ENCODE measurements around the gene EPHB4.
"Not testable (repeated sequence)": the region's sequence is repeated elsewhere in the genome, so short reads cannot be mapped to it uniquely, and the experiment has no call there.

EPHB4 gene

GRCh38 chr7:100779359-100779758 is 48.0 kb downstream of the EPHB4 start:
- Histone ChIP-seq H3K36me3 (ENCODE audit: control insufficient read depth, insufficient read depth, low read length) (no peaks in the 10 kb centered on the region), H3K9ac (ENCODE audit: low read depth, low read length) (no peak overlapping the region)

GRCh38 chr7:100778061-100778621 is 49.2 kb downstream of the EPHB4 start:
- Histone ChIP-seq H3K36me3 (ENCODE audit: control insufficient read depth, insufficient read depth, low read length) (no peaks in the 10 kb centered on the region), H3K4me3 (ENCODE audit: low read depth, low read length) (no peak overlapping the region), H3K4me1 (ENCODE audit: control insufficient read depth, insufficient read depth, low read length) (no peaks in the 10 kb centered on the region), H3K9ac (ENCODE audit: low read depth, low read length) (no peak overlapping the region), H3K27ac (ENCODE audit: low read depth, low read length) (no peak overlapping the region), H3K9me3 (ENCODE audit: control insufficient read depth, insufficient read depth, low read length) (no peaks in the 10 kb centered on the region), H3K27me3 (ENCODE audit: control insufficient read depth, insufficient read depth, low read length) (no peaks in the 10 kb centered on the region)

More at GRCh38 chr7:100779359-100779758, 48.0 kb downstream of the EPHB4 start:
- H3K9me3 ChIP-seq (ENCODE audit: control insufficient read depth, insufficient read depth, low read length), result no peaks in the 10 kb centered on the region
- H3K27me3 ChIP-seq (ENCODE audit: control insufficient read depth, insufficient read depth, low read length), result no peaks in the 10 kb centered on the region
- H3K4me3 ChIP-seq (ENCODE audit: low read depth, low read length), result no peak overlapping the region
- no peaks in the 10 kb centered on the region for H3K4me1 ChIP-seq (ENCODE audit: control insufficient read depth, insufficient read depth, low read length)
- H3K27ac ChIP-seq (ENCODE audit: low read depth, low read length), result no peak overlapping the region

GRCh38 chr7:100773491-100773890 is 53.8 kb downstream of the EPHB4 start:
- Histone ChIP-seq H3K9me3 (ENCODE audit: control insufficient read depth, insufficient read depth, low read length) (no peaks in the 10 kb centered on the region), H3K27me3 (ENCODE audit: control insufficient read depth, insufficient read depth, low read length) (no peaks in the 10 kb centered on the region), H3K4me3 (ENCODE audit: low read depth, low read length) (no peak overlapping the region), H3K27ac (ENCODE audit: low read depth, low read length) (no peak overlapping the region), H3K9ac (ENCODE audit: low read depth, low read length) (no peak overlapping the region), H3K4me1 (ENCODE audit: control insufficient read depth, insufficient read depth, low read length) (no peaks in the 10 kb centered on the region), H3K36me3 (ENCODE audit: control insufficient read depth, insufficient read depth, low read length) (no peaks in the 10 kb centered on the region)

- H3K27ac ChIP-seq (ENCODE audit: low read depth, low read length), result no peak overlapping the region
- H3K4me3 ChIP-seq (ENCODE audit: low read depth, low read length), result no peak overlapping the region
- H3K9me3 ChIP-seq (ENCODE audit: control insufficient read depth, insufficient read depth, low read length), result no peaks in the 10 kb centered on the region
- H3K4me1 ChIP-seq (ENCODE audit: control insufficient read depth, insufficient read depth, low read length), result peaks cover 2% of the 10 kb centered on the region; the same call in 1 of the 2 replicates
- no peak overlapping the region for H3K9ac ChIP-seq (ENCODE audit: low read depth, low read length)
- no peaks in the 10 kb centered on the region for H3K36me3 ChIP-seq (ENCODE audit: control insufficient read depth, insufficient read depth, low read length)
- H3K27me3 ChIP-seq (ENCODE audit: control insufficient read depth, insufficient read depth, low read length), result no peaks in the 10 kb centered on the region
Observed at GRCh38 chr7:100768784-100769183, 58.5 kb downstream of the EPHB4 start.

- no peaks in the 10 kb centered on the region for H3K36me3 ChIP-seq (ENCODE audit: control insufficient read depth, insufficient read depth, low read length)
- peaks cover 5% of the 10 kb centered on the region; the same call in 1 of the 2 replicates for H3K4me1 ChIP-seq (ENCODE audit: control insufficient read depth, insufficient read depth, low read length)
- H3K9me3 ChIP-seq (ENCODE audit: control insufficient read depth, insufficient read depth, low read length), result no peaks in the 10 kb centered on the region
- no peak overlapping the region for H3K4me3 ChIP-seq (ENCODE audit: low read depth, low read length)
- H3K9ac ChIP-seq (ENCODE audit: low read depth, low read length), result no peak overlapping the region
- no peaks in the 10 kb centered on the region for H3K27me3 ChIP-seq (ENCODE audit: control insufficient read depth, insufficient read depth, low read length)
- H3K27ac ChIP-seq (ENCODE audit: low read depth, low read length), result no peak overlapping the region
Observed at GRCh38 chr7:100765250-100765649, 62.1 kb downstream of the EPHB4 start.

GRCh38 chr7:100764841-100765240 is 62.5 kb downstream of the EPHB4 start:
- no peaks in the 10 kb centered on the region for H3K36me3 ChIP-seq (ENCODE audit: control insufficient read depth, insufficient read depth, low read length)
- H3K9ac ChIP-seq (ENCODE audit: low read depth, low read length), result no peak overlapping the region
- peaks cover 5% of the 10 kb centered on the region; the same call in 1 of the 2 replicates for H3K4me1 ChIP-seq (ENCODE audit: control insufficient read depth, insufficient read depth, low read length)
- no peaks in the 10 kb centered on the region for H3K9me3 ChIP-seq (ENCODE audit: control insufficient read depth, insufficient read depth, low read length)
- H3K4me3 ChIP-seq (ENCODE audit: low read depth, low read length), result no peak overlapping the region
- no peaks in the 10 kb centered on the region for H3K27me3 ChIP-seq (ENCODE audit: control insufficient read depth, insufficient read depth, low read length)
- H3K27ac ChIP-seq (ENCODE audit: low read depth, low read length), result no peak overlapping the region

GRCh38 chr7:100763556-100764140 is 63.7 kb downstream of the EPHB4 start:
- Histone ChIP-seq H3K36me3 (ENCODE audit: control insufficient read depth, insufficient read depth, low read length) (no peaks in the 10 kb centered on the region), H3K27me3 (ENCODE audit: control insufficient read depth, insufficient read depth, low read length) (no peaks in the 10 kb centered on the region), H3K4me3 (ENCODE audit: low read depth, low read length) (no peak overlapping the region), H3K9ac (ENCODE audit: low read depth, low read length) (no peak overlapping the region), H3K9me3 (ENCODE audit: control insufficient read depth, insufficient read depth, low read length) (no peaks in the 10 kb centered on the region), H3K4me1 (ENCODE audit: control insufficient read depth, insufficient read depth, low read length) (peaks cover 5% of the 10 kb centered on the region; the same call in 1 of the 2 replicates), H3K27ac (ENCODE audit: low read depth, low read length) (no peak overlapping the region)

GRCh38 chr7:100762841-100763240 is 64.5 kb downstream of the EPHB4 start:
- H3K9me3 ChIP-seq (ENCODE audit: control insufficient read depth, insufficient read depth, low read length); H3K27ac ChIP-seq (ENCODE audit: low read depth, low read length); H3K27me3 ChIP-seq (ENCODE audit: control insufficient read depth, insufficient read depth, low read length); H3K4me3 ChIP-seq (ENCODE audit: low read depth, low read length); H3K4me1 ChIP-seq (ENCODE audit: control insufficient read depth, insufficient read depth, low read length); H3K36me3 ChIP-seq (ENCODE audit: control insufficient read depth, insufficient read depth, low read length); H3K9ac ChIP-seq (ENCODE audit: low read depth, low read length): not testable (repeated sequence)

- Histone ChIP-seq H3K27me3 (ENCODE audit: control insufficient read depth, insufficient read depth, low read length) (no peaks in the 10 kb centered on the region), H3K4me3 (ENCODE audit: low read depth, low read length) (no peak overlapping the region), H3K9ac (ENCODE audit: low read depth, low read length) (no peak overlapping the region), H3K4me1 (ENCODE audit: control insufficient read depth, insufficient read depth, low read length) (peaks cover 5% of the 10 kb centered on the region; the same call in 1 of the 2 replicates), H3K27ac (ENCODE audit: low read depth, low read length) (no peak overlapping the region), H3K36me3 (ENCODE audit: control insufficient read depth, insufficient read depth, low read length) (no peaks in the 10 kb centered on the region), H3K9me3 (ENCODE audit: control insufficient read depth, insufficient read depth, low read length) (no peaks in the 10 kb centered on the region)
Observed at GRCh38 chr7:100759357-100760171, 67.8 kb downstream of the EPHB4 start.

GRCh38 chr7:100753750-100754149 is 73.6 kb downstream of the EPHB4 start:
- H3K9ac ChIP-seq (ENCODE audit: low read depth, low read length), result no peak overlapping the region
- H3K4me3 ChIP-seq (ENCODE audit: low read depth, low read length), result no peak overlapping the region
- no peaks in the 10 kb centered on the region; the same call in 1 of the 2 replicates for H3K27me3 ChIP-seq (ENCODE audit: control insufficient read depth, insufficient read depth, low read length)
- no peak overlapping the region for H3K27ac ChIP-seq (ENCODE audit: low read depth, low read length)
- H3K36me3 ChIP-seq (ENCODE audit: control insufficient read depth, insufficient read depth, low read length), result no peaks in the 10 kb centered on the region
- no peaks in the 10 kb centered on the region for H3K9me3 ChIP-seq (ENCODE audit: control insufficient read depth, insufficient read depth, low read length)
- H3K4me1 ChIP-seq (ENCODE audit: control insufficient read depth, insufficient read depth, low read length), result no peaks in the 10 kb centered on the region

- Histone ChIP-seq H3K4me1 (ENCODE audit: control insufficient read depth, insufficient read depth, low read length) (no peaks in the 10 kb centered on the region), H3K27me3 (ENCODE audit: control insufficient read depth, insufficient read depth, low read length) (no peaks in the 10 kb centered on the region; the same call in 1 of the 2 replicates), H3K4me3 (ENCODE audit: low read depth, low read length) (no peak overlapping the region), H3K36me3 (ENCODE audit: control insufficient read depth, insufficient read depth, low read length) (no peaks in the 10 kb centered on the region), H3K27ac (ENCODE audit: low read depth, low read length) (no peak overlapping the region), H3K9me3 (ENCODE audit: control insufficient read depth, insufficient read depth, low read length) (no peaks in the 10 kb centered on the region), H3K9ac (ENCODE audit: low read depth, low read length) (no peak overlapping the region)
Observed at GRCh38 chr7:100752994-100753393, 74.3 kb downstream of the EPHB4 start.
